Activated CD8-positive, alpha-beta T cell treated with anti-CD3 and anti-CD28 coated beads for 36 hours (primary cell): Measurements from ENCODE around the gene RNF115. TPM values are rescaled to one million over a fixed set of nuclear protein-coding genes. Genes with fewer than 3 reads are reported as not detected.

Experiments
- ATAC-seq: fragments of 200-7000 bp; cut with Tn5 transposase; one replicate; pipeline ENCODE4 v1.10.0; 2021; ENCODE audit warnings: mild to moderate bottlenecking, moderate library complexity
- CTCF ChIA-PET: fragments of 350-600 bp; sonication (Branson Sonifier 250); formaldehyde crosslinking; loops from one replicate; lab custom pipeline; 2021; ENCODE audit warnings: antibody characterized with exemption; lab: Charles Lee
- POLR2A ChIA-PET: fragments of 350-600 bp; sonication (Branson Sonifier 250); formaldehyde crosslinking; loops from one replicate; lab custom pipeline; 2021; ENCODE audit warnings: antibody characterized with exemption; lab: Charles Lee
- DNase-seq: peaks from one replicate; pipeline ENCODE4 v3.0.0-alpha.2; 2020
- H3K27ac Mint-ChIP-seq: one replicate; pipeline ENCODE4 v1.8.0; 2021; ENCODE audit warnings: mild to moderate bottlenecking, mixed read lengths
- H3K27me3 Mint-ChIP-seq: one replicate; pipeline ENCODE4 v1.8.0; 2021; ENCODE audit warnings: mixed read lengths
- H3K36me3 Mint-ChIP-seq: one replicate; pipeline ENCODE4 v1.8.0; 2021; ENCODE audit warnings: low read depth, mixed read lengths
- H3K4me1 Mint-ChIP-seq: one replicate; pipeline ENCODE4 v1.8.0; 2021; ENCODE audit warnings: low read depth, mixed read lengths
- H3K4me3 Mint-ChIP-seq: one replicate; pipeline ENCODE4 v1.8.0; 2021; ENCODE audit warnings: mild to moderate bottlenecking, moderate library complexity, mixed read lengths
- H3K9me3 Mint-ChIP-seq: one replicate; pipeline ENCODE4 v1.8.0; 2021; ENCODE audit warnings: mixed read lengths
- intact Hi-C: fragments of 100-400 bp; cut with micrococcal nuclease; formaldehyde crosslinking; loops from one replicate; pipeline ENCODE4 v1.10.0; 2022
- total RNA-seq, 2 experiments: library from RNA; stranded (reverse); gene quantifications; one replicate each; pipeline ENCODE4 v1.2.3, GENCODE V29; 2021
- TF ChIP-seq, protein P1 (sequence below): fragments of 200-600 bp; IDR thresholded peaks from one replicate; pipeline ENCODE4 v1.8.0; 2022; ENCODE audit warnings: antibody characterized with exemption, mild to moderate bottlenecking

The RNF115 gene
- total RNA-seq, 2 experiments from 2014 or later, result 12.6 to 13.1 TPM

DNA sequence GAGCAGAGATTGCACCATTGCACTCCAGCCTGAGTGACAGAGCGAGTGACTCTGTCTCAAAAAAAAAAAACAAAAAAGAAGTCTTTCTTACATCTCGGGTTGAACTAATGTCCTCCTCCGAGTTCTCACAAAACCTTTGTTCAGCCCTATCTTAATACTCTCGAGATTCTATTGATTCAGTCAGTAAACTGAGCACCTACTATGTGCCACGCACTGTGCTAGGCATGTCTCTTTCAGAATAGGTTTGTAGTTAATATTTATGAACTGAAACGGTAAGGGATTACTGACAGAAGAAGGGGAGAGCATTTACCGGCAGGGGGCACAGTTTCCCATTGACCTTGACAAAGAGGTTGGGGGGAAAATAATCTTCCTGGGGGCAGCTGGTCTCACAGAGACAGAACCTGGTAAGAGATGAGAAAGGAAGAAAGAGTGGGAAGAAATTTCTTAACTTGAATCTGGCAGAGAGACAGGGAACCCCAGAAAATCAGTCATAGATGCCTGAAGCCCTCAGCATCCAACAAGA lies 31.6 kb upstream of the RNF115 start:
- DNase-seq (no peak), ATAC-seq (no peak)
- Mint-ChIP-seq H3K9me3 (no peaks in the 10 kb centered on the region), H3K4me3 (no peak overlapping the region), H3K4me1 (peaks cover 14% of the 10 kb centered on the region), H3K27ac (no peak overlapping the region), H3K36me3 (peaks cover 12% of the 10 kb centered on the region), H3K27me3 (no peaks in the 10 kb centered on the region)
- intact Hi-C loops, result no loop called here
- POLR2A ChIA-PET, result no interaction called here
- TF ChIP-seq, protein P1, sequence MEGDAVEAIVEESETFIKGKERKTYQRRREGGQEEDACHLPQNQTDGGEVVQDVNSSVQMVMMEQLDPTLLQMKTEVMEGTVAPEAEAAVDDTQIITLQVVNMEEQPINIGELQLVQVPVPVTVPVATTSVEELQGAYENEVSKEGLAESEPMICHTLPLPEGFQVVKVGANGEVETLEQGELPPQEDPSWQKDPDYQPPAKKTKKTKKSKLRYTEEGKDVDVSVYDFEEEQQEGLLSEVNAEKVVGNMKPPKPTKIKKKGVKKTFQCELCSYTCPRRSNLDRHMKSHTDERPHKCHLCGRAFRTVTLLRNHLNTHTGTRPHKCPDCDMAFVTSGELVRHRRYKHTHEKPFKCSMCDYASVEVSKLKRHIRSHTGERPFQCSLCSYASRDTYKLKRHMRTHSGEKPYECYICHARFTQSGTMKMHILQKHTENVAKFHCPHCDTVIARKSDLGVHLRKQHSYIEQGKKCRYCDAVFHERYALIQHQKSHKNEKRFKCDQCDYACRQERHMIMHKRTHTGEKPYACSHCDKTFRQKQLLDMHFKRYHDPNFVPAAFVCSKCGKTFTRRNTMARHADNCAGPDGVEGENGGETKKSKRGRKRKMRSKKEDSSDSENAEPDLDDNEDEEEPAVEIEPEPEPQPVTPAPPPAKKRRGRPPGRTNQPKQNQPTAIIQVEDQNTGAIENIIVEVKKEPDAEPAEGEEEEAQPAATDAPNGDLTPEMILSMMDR, result no peak
- CTCF ChIA-PET, result interaction anchor here (0.8 to 12.1 kb wide), 3 partner anchors 9 to 114 kb away, joined by 3 to 231 read pairs (median 8); partner anchors contain the start of genes ITGA10 and NUDT17

GRCh38 chr1:145849356-145850160 lies 25.7 kb upstream of the RNF115 start:
- DNase-seq, result no peak
- Mint-ChIP-seq H3K27ac (no peak overlapping the region), H3K4me1 (peaks cover 13% of the 10 kb centered on the region), H3K9me3 (no peaks in the 10 kb centered on the region), H3K4me3 (no peak overlapping the region), H3K36me3 (peaks cover 11% of the 10 kb centered on the region), H3K27me3 (no peaks in the 10 kb centered on the region)
- TF ChIP-seq, protein P1, result peak; percentile 58
- no peak for ATAC-seq
- CTCF ChIA-PET, result interaction anchor here (0.7 to 9.2 kb wide), 14 partner anchors 8 to 183 kb away, joined by 3 to 231 read pairs (median 6); partner anchors contain the start of genes ANKRD35, ITGA10 and PIAS3
- intact Hi-C loops, result loop anchor here (5.0 to 10.0 kb wide), 2 partner anchors 65 to 163 kb away; partner anchors contain the start of genes ITGA10 and PEX11B
- POLR2A ChIA-PET, result interaction anchor here (0.9 to 3.2 kb wide), 4 partner anchors 10 to 40 kb away, joined by 3 to 13 read pairs (median 4); partner anchors contain the start of gene PIAS3

DNA sequence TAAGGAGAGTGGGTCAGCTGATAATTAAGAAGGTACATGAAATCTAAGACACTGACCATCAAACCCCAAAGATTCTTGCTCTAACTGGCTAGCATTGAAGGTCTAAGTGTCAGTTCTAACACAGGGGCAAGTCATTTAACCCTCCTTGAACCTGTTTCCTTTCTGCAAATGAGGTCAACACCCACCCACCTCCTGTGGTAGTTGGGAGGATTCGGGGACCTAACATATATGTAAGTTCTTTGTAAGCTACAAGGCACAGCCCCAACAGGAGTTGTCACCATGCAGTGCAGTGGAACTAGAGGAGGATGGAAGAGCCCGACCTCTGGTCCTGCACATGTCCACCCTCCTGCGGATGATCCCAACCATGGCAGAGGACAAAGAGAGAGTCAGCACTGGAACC lies 23.9 kb upstream of the RNF115 start:
- Mint-ChIP-seq H3K4me1 (peaks cover 13% of the 10 kb centered on the region), H3K4me3 (no peak overlapping the region), H3K27ac (no peak overlapping the region), H3K27me3 (no peaks in the 10 kb centered on the region), H3K9me3 (no peaks in the 10 kb centered on the region), H3K36me3 (peaks cover 8% of the 10 kb centered on the region)
- intact Hi-C loops, result loop anchor here (5.0 to 10.0 kb wide), 2 partner anchors 67 to 164 kb away; partner anchors contain the start of genes ITGA10 and PEX11B
- POLR2A ChIA-PET, result interaction anchor here (0.9 to 3.2 kb wide), 11 partner anchors 10 to 190 kb away, joined by 3 to 13 read pairs (median 4); partner anchors contain the start of genes PIAS3, POLR3C, RBM8A and RNF115
- DNase-seq, result peak; percentile 43
- no peak for ATAC-seq
- TF ChIP-seq, protein P1, result no peak
- CTCF ChIA-PET, result interaction anchor here (1.3 to 9.2 kb wide), 8 partner anchors 13 to 163 kb away, joined by 4 to 231 read pairs (median 80); partner anchors contain the start of genes ANKRD35, ITGA10 and PIAS3

- TF ChIP-seq, protein P1, result peak; percentile 44
- ChIA-PET CTCF (interaction anchor here (0.9 to 9.2 kb wide), 31 partner anchors 9 to 179 kb away, joined by 3 to 231 read pairs (median 8); partner anchors contain the start of genes ANKRD35, HJV, ITGA10 and PIAS3), POLR2A (interaction anchor here (0.6 to 3.3 kb wide), 15 partner anchors 10 to 205 kb away, joined by 3 to 25 read pairs (median 3); partner anchors contain the start of genes PEX11B, PIAS3 and RBM8A)
- H3K36me3 Mint-ChIP-seq, result peaks cover 9% of the 10 kb centered on the region
- H3K4me3 Mint-ChIP-seq, result no peak overlapping the region
- peak; percentile 48 for DNase-seq
- no peaks in the 10 kb centered on the region for H3K9me3 Mint-ChIP-seq
- no peaks in the 10 kb centered on the region for H3K27me3 Mint-ChIP-seq
- ATAC-seq, result peak; percentile 51
- intact Hi-C loops, result loop anchor here (5.0 to 10.0 kb wide), 2 partner anchors 69 to 166 kb away; partner anchors contain the start of genes ITGA10 and PEX11B
- no peak overlapping the region for H3K27ac Mint-ChIP-seq
- peaks cover 13% of the 10 kb centered on the region for H3K4me1 Mint-ChIP-seq
Observed at GRCh38 chr1:145846201-145846612, 22.3 kb upstream of the RNF115 start.
